NT2/D1 (cell line): ENCODE measurements around the gene TBX4.

Experiments used
- YY1 ChIP-seq: IDR thresholded peaks from 2 replicates; pipeline ENCODE4 v1.6.1; 2011; ENCODE audit not compliant: insufficient read length, insufficient read depth
- ZNF274 ChIP-seq: IDR thresholded peaks from 2 replicates; pipeline ENCODE4 v1.6.1; 2011; ENCODE audit warnings: mild to moderate bottlenecking, low read depth, low read length

GRCh38 chr17:61510991-61511390 lies 58.8 kb downstream of the TBX4 start:
- no peak for TF ChIP-seq YY1
- no peak for TF ChIP-seq ZNF274
